ENCODE data around the gene GPC6. TPM values are rescaled to one million over a fixed set of nuclear protein-coding genes. Genes with fewer than 3 reads are reported as not detected.

The GPC6 gene
- total RNA-seq, 2 donors from 2014 or later: 1.6 to 4.0 TPM

DNA sequence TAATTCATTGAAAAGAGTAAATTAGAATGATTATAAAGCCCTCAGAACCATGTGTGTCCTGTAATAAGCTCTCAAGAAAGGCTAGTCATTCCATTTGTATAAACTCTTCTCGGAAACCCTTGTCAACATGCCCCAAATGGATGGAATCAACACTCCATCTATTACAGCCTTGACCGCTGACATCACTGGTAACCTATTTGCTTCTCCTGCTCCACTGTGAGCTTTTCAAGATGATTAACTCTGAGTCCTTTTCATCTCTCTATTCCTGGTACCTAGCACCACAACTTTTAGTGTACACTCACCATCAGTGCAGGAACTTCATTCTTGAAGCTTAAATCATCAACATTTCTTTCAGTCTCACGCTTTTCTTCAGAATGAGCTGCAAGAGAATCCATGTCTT lies 640.9 kb downstream of the GPC6 start:
- intact Hi-C loops (cut with DNase I): no loop called here
- ATAC-seq (no peak), DNase-seq (no peak)
- Histone ChIP-seq H3K4me3 (no peak overlapping the region), H3K4me1 (no peaks in the 10 kb centered on the region), H3K27ac (no peak overlapping the region), H3K27me3 (no peaks in the 10 kb centered on the region), H3K9me3 (no peaks in the 10 kb centered on the region), H3K36me3 (replicated peaks in 1 of 2; ENCODE audit: insufficient read depth in 1 of 2, low read depth in 2 of 2) (no peaks in the 10 kb centered on the region)
- WGBS, 2 donors: 90 to 93% methylated on average over 3 of the region's 3 CpGs
- TF ChIP-seq, protein P1, sequence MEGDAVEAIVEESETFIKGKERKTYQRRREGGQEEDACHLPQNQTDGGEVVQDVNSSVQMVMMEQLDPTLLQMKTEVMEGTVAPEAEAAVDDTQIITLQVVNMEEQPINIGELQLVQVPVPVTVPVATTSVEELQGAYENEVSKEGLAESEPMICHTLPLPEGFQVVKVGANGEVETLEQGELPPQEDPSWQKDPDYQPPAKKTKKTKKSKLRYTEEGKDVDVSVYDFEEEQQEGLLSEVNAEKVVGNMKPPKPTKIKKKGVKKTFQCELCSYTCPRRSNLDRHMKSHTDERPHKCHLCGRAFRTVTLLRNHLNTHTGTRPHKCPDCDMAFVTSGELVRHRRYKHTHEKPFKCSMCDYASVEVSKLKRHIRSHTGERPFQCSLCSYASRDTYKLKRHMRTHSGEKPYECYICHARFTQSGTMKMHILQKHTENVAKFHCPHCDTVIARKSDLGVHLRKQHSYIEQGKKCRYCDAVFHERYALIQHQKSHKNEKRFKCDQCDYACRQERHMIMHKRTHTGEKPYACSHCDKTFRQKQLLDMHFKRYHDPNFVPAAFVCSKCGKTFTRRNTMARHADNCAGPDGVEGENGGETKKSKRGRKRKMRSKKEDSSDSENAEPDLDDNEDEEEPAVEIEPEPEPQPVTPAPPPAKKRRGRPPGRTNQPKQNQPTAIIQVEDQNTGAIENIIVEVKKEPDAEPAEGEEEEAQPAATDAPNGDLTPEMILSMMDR (IDR thresholded peaks at IDR 0.05): no peak
- no peak for TF ChIP-seq POLR2A (IDR thresholded peaks at IDR 0.05)

DNA sequence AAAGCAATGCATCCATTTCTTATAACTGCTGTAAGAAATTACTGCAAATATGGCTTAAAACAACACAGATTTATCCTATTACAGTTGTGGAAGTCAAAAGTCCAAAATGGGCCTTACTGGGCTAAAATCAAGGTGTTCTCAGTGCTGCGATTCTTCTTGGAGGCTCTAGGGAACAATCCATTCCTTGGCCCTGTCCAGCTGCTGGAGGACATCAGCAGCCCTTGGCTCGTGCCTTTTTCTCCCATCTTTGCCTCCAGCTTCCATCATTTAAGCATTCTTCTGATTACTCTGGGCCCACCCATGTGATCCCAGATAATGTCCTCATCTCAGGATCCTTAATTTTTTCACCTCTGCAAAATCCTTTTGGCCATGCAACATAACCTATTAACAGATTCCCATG lies 645.8 kb downstream of the GPC6 start:
- Histone ChIP-seq H3K4me3 (no peak overlapping the region), H3K9me3 (no peaks in the 10 kb centered on the region), H3K27ac (no peak overlapping the region), H3K27me3 (no peaks in the 10 kb centered on the region), H3K36me3 (replicated peaks in 1 of 2; ENCODE audit: insufficient read depth in 1 of 2, low read depth in 2 of 2) (no peaks in the 10 kb centered on the region), H3K4me1 (no peaks in the 10 kb centered on the region)
- ATAC-seq: no peak
- TF ChIP-seq POLR2A (IDR thresholded peaks at IDR 0.05): no peak
- TF ChIP-seq, protein P1 (IDR thresholded peaks at IDR 0.05): no peak
- no peak for DNase-seq
- WGBS, 2 donors: 85 to 88% methylated on average over 2 of the region's 2 CpGs
- intact Hi-C loops (cut with DNase I): no loop called here

DNA sequence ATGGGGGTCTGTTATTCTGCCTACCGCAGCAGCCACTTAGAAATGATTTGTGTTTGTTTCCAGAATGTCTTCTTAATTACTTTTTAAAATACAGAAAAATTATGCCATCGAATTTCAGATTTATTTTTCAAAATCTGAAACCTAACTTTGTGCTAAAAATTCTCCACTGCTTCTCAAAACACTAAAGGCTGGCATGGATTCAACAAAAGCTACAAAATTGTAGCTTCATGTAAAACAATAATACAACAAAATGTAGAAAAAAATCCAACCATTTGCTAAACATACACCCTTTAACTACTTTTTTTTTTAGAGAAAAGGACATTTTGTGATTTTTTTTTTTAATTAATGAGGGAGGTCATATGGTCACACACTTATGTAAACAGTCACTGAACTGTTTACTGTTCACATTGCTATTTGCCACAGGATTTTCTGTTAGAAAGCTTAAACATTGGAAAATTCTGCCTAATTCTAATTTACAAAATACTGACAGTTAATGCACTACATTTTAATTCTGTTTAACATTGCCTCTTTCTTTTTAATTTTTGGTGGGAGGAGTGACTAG lies 646.3 kb downstream of the GPC6 start:
- intact Hi-C loops (cut with DNase I): no loop called here
- Histone ChIP-seq H3K27ac (no peak overlapping the region), H3K36me3 (replicated peaks in 1 of 2; ENCODE audit: insufficient read depth in 1 of 2, low read depth in 2 of 2) (no peaks in the 10 kb centered on the region), H3K9me3 (no peaks in the 10 kb centered on the region), H3K27me3 (no peaks in the 10 kb centered on the region), H3K4me3 (no peak overlapping the region), H3K4me1 (no peaks in the 10 kb centered on the region)
- no peak for ATAC-seq
- DNase-seq: no peak
- TF ChIP-seq, protein P1 (IDR thresholded peaks at IDR 0.05): no peak
- TF ChIP-seq POLR2A (IDR thresholded peaks at IDR 0.05): no peak
- WGBS, 2 donors: 56 to 64% methylated on average over 2 of the region's 2 CpGs

DNA sequence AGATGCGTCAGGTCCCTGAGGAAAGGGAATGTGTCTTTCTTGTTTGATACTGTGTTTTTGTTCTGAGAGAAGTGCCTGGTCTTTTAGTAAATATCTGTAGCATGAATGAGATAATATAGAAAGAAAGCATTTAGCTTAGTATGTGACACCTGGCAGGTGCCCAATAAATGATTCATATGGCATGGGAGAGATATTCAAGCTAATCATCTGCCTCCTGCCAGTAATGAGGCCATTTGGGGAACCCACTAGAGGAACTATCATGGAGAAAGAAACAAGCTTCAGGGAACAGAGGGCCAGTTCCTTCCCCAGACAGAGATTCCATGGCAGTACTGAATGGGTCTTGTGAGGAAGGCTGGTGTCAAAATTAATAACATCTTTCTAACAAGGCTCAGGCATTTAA lies 648.9 kb downstream of the GPC6 start:
- TF ChIP-seq POLR2A (IDR thresholded peaks at IDR 0.05): no peak
- DNase-seq (no peak), ATAC-seq (no peak)
- Histone ChIP-seq H3K9me3 (no peaks in the 10 kb centered on the region), H3K4me1 (no peaks in the 10 kb centered on the region), H3K27ac (no peak overlapping the region), H3K27me3 (no peaks in the 10 kb centered on the region), H3K4me3 (no peak overlapping the region), H3K36me3 (replicated peaks in 1 of 2; ENCODE audit: insufficient read depth in 1 of 2, low read depth in 2 of 2) (no peaks in the 10 kb centered on the region)
- 94 to 100% methylated on average over 1 of the region's 1 CpG for WGBS, 2 donors
- intact Hi-C loops (cut with DNase I): no loop called here

DNA sequence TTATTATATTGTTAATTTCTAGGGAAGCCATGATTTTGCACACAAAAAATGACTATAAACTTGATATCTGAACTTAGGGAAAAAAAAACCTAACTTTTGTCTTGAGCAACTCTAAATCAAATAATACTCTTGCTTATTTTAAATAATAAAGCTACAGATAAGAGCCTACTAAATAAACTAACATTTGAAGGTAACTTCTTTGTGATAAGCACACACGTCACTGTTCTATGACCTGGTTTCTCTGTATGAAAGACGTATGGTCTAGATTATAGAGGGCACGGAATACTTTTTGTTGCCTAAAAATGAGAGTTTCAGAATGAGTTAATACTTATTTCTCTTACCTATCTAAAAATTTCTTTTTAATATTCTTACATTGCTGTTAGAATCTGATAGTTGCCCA lies 649.6 kb downstream of the GPC6 start:
- ATAC-seq (no peak), DNase-seq (no peak)
- 46 to 52% methylated on average over 3 of the region's 3 CpGs for WGBS, 2 donors
- Histone ChIP-seq H3K27me3 (no peaks in the 10 kb centered on the region), H3K4me3 (no peak overlapping the region), H3K4me1 (no peaks in the 10 kb centered on the region), H3K36me3 (replicated peaks in 1 of 2; ENCODE audit: insufficient read depth in 1 of 2, low read depth in 2 of 2) (no peaks in the 10 kb centered on the region), H3K9me3 (no peaks in the 10 kb centered on the region), H3K27ac (no peak overlapping the region)
- intact Hi-C loops (cut with DNase I): no loop called here
- TF ChIP-seq, protein P1 (IDR thresholded peaks at IDR 0.05): no peak
- TF ChIP-seq POLR2A (IDR thresholded peaks at IDR 0.05): no peak
